B cell (primary cell): Measurements from ENCODE around the gene DENND10. TPM values are rescaled to one million over a fixed set of nuclear protein-coding genes. Genes with fewer than 3 reads are reported as not detected.

Experiments
- ATAC-seq: fragments of 200-7000 bp; cut with Tn5 transposase; one replicate; pipeline ENCODE4 v1.10.0; 2021; ENCODE audit warnings: low read depth, mild to moderate bottlenecking, moderate number of reproducible peaks, moderate library complexity
- CTCF ChIA-PET: fragments of 350-600 bp; sonication (Branson Sonifier 250); formaldehyde crosslinking; loops from one replicate; lab custom pipeline; 2021; ENCODE audit warnings: antibody characterized with exemption, inconsistent platforms; lab: Charles Lee
- POLR2A ChIA-PET: fragments of 350-600 bp; sonication (Branson Sonifier 250); formaldehyde crosslinking; loops from one replicate; lab custom pipeline; 2021; ENCODE audit warnings: antibody characterized with exemption; lab: Charles Lee
- DNase-seq: peaks from one replicate; pipeline ENCODE4 v3.0.0; 2013
- H2AFZ ChIP-seq: 2 replicates; pipeline ENCODE4 v1.6.1; 2012; ENCODE audit warnings: mild to moderate bottlenecking, low read depth, low read length; ENCODE audit not compliant: insufficient read depth, poor library complexity, severe bottlenecking
- H3K27ac ChIP-seq, 2 donors: 1 replicate in 1 of 2; 2 replicates in 1 of 2; pipeline ENCODE4 v1.5.1; 2012 to 2013; ENCODE audit warnings: low read length in 2 of 2, mild to moderate bottlenecking in 2 of 2, moderate library complexity in 1 of 2
- H3K27me3 ChIP-seq, 4 experiments: fragments of 200-600 bp in 1 of 4; sonication (generic) in 1 of 4; replicated peaks in 1 of 4; 1 replicate in 2 of 4; 2 replicates in 2 of 4; pipeline versions ENCODE4 v1.6.1 to v1.7.0; 2013 to 2016; ENCODE audit warnings: low read length in 3 of 4, mild to moderate bottlenecking in 2 of 4, mixed read lengths in 1 of 4, moderate library complexity in 1 of 4; ENCODE audit not compliant: insufficient read depth in 4 of 4, control insufficient read depth in 3 of 4; ENCODE audit errors: control extremely low read depth in 1 of 4
- H3K36me3 ChIP-seq, 2 experiments: replicated peaks in 1 of 2; 1 replicate in 1 of 2; 2 replicates in 1 of 2; pipeline versions ENCODE4 v1.6.1 to v1.7.1; 2013; ENCODE audit warnings: low read length in 1 of 2; ENCODE audit not compliant: insufficient read depth in 2 of 2, control insufficient read depth in 1 of 2; ENCODE audit errors: control extremely low read depth in 1 of 2, extremely low read depth in 1 of 2
- H3K4me1 ChIP-seq, 2 donors: fragments of 200-600 bp in 1 of 2; sonication (generic) in 1 of 2; 1 replicate in 1 of 2; 2 replicates in 1 of 2; pipeline versions ENCODE4 v1.5.1 to v1.6.1; 2013 to 2017; ENCODE audit warnings: low read length in 2 of 2; ENCODE audit not compliant: control insufficient read depth in 2 of 2, insufficient read depth in 2 of 2
- H3K4me2 ChIP-seq: replicated peaks from 2 replicates; pipeline ENCODE3; 2012; ENCODE audit warnings: mild to moderate bottlenecking, low read depth, low read length; ENCODE audit not compliant: poor library complexity, severe bottlenecking
- H3K4me3 ChIP-seq, 5 experiments: fragments of 200-600 bp in 1 of 5; sonication (generic) in 1 of 5; 1 replicate in 3 of 5; 2 replicates in 2 of 5; pipeline versions ENCODE4 v1.5.1 to v1.7.0; 2011 to 2016; ENCODE audit warnings: low read length in 4 of 5, mild to moderate bottlenecking in 4 of 5, low read depth in 2 of 5, control low read depth in 1 of 5, moderate library complexity in 1 of 5; ENCODE audit not compliant: insufficient read depth in 1 of 5; ENCODE audit errors: control extremely low read depth in 1 of 5, extremely low read depth in 1 of 5
- H3K79me2 ChIP-seq: fragments of 200-600 bp; sonication (generic); one replicate; pipeline ENCODE4 v1.6.0; 2016; ENCODE audit warnings: low read length; ENCODE audit not compliant: control insufficient read depth, insufficient read depth
- H3K9ac ChIP-seq: fragments of 200-600 bp; sonication (generic); 2 replicates; pipeline ENCODE4 v1.6.1; 2017; ENCODE audit warnings: mild to moderate bottlenecking, low read length, moderate library complexity
- H3K9me3 ChIP-seq, 3 donors: one replicate each; pipeline versions ENCODE4 v1.6.1 to v1.7.1; 2013; ENCODE audit warnings: low read length in 2 of 3; ENCODE audit not compliant: control insufficient read depth in 2 of 3, insufficient read depth in 1 of 3; ENCODE audit errors: control extremely low read depth in 1 of 3
- H4K20me1 ChIP-seq: 2 replicates; pipeline ENCODE4 v1.6.0; 2012; ENCODE audit warnings: mild to moderate bottlenecking, low read length; ENCODE audit not compliant: insufficient read depth, control insufficient read depth, poor library complexity, severe bottlenecking
- H3K27ac Mint-ChIP-seq: one replicate; pipeline ENCODE4 v1.8.0; 2021; ENCODE audit warnings: mixed read lengths
- H3K27me3 Mint-ChIP-seq: one replicate; pipeline ENCODE4 v1.8.0; 2021; ENCODE audit warnings: mixed read lengths
- H3K4me1 Mint-ChIP-seq: one replicate; pipeline ENCODE4 v1.8.0; 2021; ENCODE audit warnings: mixed read lengths
- H3K4me3 Mint-ChIP-seq: one replicate; pipeline ENCODE4 v1.8.0; 2021; ENCODE audit warnings: mixed read lengths
- H3K9me3 Mint-ChIP-seq: one replicate; pipeline ENCODE4 v1.8.0; 2022; ENCODE audit warnings: mixed read lengths; ENCODE audit not compliant: insufficient read depth
- CTCF ChIP-seq: fragments of 200-600 bp; IDR thresholded peaks from one replicate; pipeline ENCODE4 v1.8.0; 2022; ENCODE audit warnings: antibody characterized with exemption, mild to moderate bottlenecking
- EZH2 ChIP-seq: IDR thresholded peaks from 2 replicates; pipeline ENCODE4 v1.6.1; 2012; ENCODE audit warnings: borderline replicate concordance, low read depth, mild to moderate bottlenecking, moderate library complexity, low read length; ENCODE audit not compliant: insufficient read depth, poor library complexity, severe bottlenecking
- WGBS: methylation state at CpG from one replicate; pipeline ENCODE4 v1.1.5; 2013; ENCODE audit warnings: missing lambda C conversion rate; ENCODE audit not compliant: insufficient coverage; 5-methylcytosine and 5-hydroxymethylcytosine counted together
- intact Hi-C: fragments of 100-400 bp; cut with micrococcal nuclease; formaldehyde crosslinking; loops from one replicate; pipeline ENCODE4 v1.10.0; 2022
- polyA plus RNA-seq: library from polyadenylated mRNA; depleted of rRNA; stranded (reverse); fragments of >200 nt; gene quantifications from 2 replicates; pipeline ENCODE4 v1.2.3, GENCODE V29; 2012
- total RNA-seq, 2 donors: library from RNA; stranded (reverse); fragments of 120-200 nt in 1 of 2; gene quantifications; 1 replicate in 1 of 2; 2 replicates in 1 of 2; pipeline versions ENCODE4 v1.2.3 to v1.2.4, GENCODE V29; 2013 to 2022

The DENND10 gene
- total and polyA plus RNA-seq, 2 donors (not counting 1 experiment from before 2014, with no cell fraction given) = 16.6 to 24.4 TPM

DNA sequence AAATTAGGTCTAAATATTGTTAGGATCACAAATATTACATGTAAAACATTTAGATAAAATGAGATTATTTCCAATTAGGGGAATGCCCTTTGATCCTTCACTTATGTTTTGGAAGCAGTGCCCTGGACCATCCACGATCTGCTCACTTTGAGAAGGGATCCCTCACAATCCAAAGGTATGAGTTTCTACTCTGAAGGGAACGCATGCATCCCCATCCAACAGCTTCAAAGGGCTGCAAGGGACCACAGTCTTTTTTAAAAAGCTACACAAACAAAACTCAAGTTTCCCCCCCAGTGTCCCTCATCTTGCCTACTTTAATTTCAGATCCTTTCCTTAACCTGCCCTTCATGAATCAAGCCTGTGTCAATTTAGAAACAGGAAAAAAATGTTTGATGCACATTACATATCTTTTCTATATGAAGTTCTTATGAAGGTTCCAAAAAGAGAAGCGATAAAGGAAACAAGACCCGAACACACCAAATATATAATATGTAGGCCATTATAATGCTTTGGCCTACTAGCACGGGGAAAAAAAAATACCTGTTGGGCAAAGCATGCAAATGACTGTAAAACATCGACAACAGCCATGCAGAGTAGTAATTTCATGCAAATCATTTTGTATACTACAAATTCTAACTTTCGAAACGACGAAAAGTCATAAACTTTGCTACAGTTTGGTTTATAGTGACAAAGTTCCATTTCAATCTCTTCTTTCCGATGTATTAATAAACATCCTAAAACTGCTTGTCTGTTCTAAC lies 25.3 kb upstream of the DENND10 start:
- peaks cover 30 to 39% of the 10 kb centered on the region in 2 donors for H3K4me1 ChIP-seq
- Mint-ChIP-seq H3K4me1 (peaks cover 43% of the 10 kb centered on the region), H3K27ac (peak overlapping the region; percentile 96), H3K27me3 (no peaks in the 10 kb centered on the region), H3K4me3 (peak overlapping the region; percentile 96), H3K9me3 (no peaks in the 10 kb centered on the region)
- TF ChIP-seq CTCF (no peak), EZH2 (no peak)
- intact Hi-C loops = no loop called here
- ATAC-seq (no peak), DNase-seq (no peak)
- peaks cover 71% of the 10 kb centered on the region for H3K79me2 ChIP-seq
- CTCF ChIA-PET = no interaction called here
- H3K9ac ChIP-seq = peak overlapping the region; percentile 96
- peak overlapping the region in 4 of 5 experiments; percentile 11 to 75 (median 40) for H3K4me3 ChIP-seq
- WGBS = 81% methylated on average over 2 of the region's 10 CpGs
- POLR2A ChIA-PET = interaction anchor here (1.1 kb wide), 1 partner anchor 30 kb away, joined by 4 read pairs; no protein-coding TSS in a partner anchor
- peaks cover 63% of the 10 kb centered on the region for H4K20me1 ChIP-seq
- peaks cover 2 to 3% of the 10 kb centered on the region in 2 experiments for H3K36me3 ChIP-seq
- H3K27me3 ChIP-seq = no peaks in the 10 kb centered on the region
- peak overlapping the region; percentile 82 for H3K4me2 ChIP-seq
- peak overlapping the region in 1 of 2 donors; percentile 97 for H3K27ac ChIP-seq
- peaks cover 0 to 4% (median 0%) of the 10 kb centered on the region in 3 donors for H3K9me3 ChIP-seq
- H2AFZ ChIP-seq = no peak overlapping the region
